Measurements from ENCODE around the gene MAP3K2.

DNA sequence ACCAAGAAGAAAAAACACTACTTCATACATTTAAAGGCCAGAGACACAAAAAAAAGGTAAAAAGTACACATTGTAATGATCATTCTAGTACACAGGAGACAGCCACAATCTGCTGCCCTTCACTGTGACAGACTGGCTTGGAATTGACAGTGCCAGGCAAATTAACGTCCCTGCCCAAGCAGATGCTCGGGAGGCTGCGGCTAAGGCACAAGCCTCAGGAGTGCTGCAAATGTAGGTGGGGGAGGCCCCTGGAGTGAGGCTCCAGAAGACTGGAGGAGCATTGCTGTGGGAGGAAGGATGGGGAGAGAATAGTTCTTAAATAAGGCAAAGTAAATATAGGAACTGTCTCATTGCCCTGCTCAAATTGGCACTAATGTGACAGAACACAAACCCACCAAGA is 112.4 kb downstream of the MAP3K2 start:
- no peak for TF ChIP-seq EZH2 (IDR thresholded peaks at IDR 0.05; ENCODE audit: insufficient read depth, low read length)
- TF ChIP-seq, protein P1, sequence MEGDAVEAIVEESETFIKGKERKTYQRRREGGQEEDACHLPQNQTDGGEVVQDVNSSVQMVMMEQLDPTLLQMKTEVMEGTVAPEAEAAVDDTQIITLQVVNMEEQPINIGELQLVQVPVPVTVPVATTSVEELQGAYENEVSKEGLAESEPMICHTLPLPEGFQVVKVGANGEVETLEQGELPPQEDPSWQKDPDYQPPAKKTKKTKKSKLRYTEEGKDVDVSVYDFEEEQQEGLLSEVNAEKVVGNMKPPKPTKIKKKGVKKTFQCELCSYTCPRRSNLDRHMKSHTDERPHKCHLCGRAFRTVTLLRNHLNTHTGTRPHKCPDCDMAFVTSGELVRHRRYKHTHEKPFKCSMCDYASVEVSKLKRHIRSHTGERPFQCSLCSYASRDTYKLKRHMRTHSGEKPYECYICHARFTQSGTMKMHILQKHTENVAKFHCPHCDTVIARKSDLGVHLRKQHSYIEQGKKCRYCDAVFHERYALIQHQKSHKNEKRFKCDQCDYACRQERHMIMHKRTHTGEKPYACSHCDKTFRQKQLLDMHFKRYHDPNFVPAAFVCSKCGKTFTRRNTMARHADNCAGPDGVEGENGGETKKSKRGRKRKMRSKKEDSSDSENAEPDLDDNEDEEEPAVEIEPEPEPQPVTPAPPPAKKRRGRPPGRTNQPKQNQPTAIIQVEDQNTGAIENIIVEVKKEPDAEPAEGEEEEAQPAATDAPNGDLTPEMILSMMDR (IDR thresholded peaks at IDR 0.05; ENCODE audit: insufficient read depth, low read depth, low read length) = no peak
